ENCODE measurements around the gene CAMK2B.

DNA sequence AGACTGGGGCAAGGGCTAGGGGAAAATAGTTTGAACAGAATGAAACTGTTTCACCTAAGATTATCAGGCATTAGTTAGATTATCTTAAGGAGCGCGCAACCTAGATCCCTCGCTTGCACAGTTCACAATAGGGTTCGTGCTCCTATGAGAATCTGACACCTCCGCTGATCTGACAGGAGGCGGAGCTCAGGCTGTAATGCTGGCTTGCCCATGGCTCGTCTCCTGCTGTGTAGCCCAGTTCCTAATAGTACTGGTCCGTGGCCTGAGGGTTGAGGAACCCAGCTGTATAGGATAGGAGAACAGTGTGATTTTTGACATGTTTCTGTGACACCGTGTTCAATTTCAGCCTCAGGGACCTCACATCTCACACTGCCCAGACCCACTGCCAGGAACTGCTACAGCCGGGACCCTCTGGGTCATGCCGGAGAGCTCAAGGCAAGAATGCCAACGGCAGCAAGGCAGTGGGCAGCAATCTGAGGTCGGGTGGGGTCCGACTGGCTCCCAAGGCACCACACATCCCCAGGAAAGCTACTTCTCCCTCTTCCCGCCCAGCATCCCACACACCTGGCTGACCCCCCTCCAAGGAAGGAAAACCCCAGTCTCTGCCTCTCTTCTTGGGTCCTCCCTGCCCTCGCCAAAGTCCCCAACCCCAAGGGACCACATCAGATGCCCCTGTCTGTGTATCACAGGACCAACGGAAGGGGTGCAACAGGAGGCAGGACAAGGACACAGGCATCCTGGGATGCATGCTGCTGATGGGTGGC, 31.7 kb downstream of the CAMK2B start:
- TF ChIP-seq, protein P1, sequence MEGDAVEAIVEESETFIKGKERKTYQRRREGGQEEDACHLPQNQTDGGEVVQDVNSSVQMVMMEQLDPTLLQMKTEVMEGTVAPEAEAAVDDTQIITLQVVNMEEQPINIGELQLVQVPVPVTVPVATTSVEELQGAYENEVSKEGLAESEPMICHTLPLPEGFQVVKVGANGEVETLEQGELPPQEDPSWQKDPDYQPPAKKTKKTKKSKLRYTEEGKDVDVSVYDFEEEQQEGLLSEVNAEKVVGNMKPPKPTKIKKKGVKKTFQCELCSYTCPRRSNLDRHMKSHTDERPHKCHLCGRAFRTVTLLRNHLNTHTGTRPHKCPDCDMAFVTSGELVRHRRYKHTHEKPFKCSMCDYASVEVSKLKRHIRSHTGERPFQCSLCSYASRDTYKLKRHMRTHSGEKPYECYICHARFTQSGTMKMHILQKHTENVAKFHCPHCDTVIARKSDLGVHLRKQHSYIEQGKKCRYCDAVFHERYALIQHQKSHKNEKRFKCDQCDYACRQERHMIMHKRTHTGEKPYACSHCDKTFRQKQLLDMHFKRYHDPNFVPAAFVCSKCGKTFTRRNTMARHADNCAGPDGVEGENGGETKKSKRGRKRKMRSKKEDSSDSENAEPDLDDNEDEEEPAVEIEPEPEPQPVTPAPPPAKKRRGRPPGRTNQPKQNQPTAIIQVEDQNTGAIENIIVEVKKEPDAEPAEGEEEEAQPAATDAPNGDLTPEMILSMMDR (IDR thresholded peaks at IDR 0.05), result no peak
- no peak for TF ChIP-seq POLR2A (IDR thresholded peaks at IDR 0.05; ENCODE audit: low read depth)
- no peak for TF ChIP-seq EP300 (IDR thresholded peaks at IDR 0.05)
- no peak for TF ChIP-seq POLR2AphosphoS5 (IDR thresholded peaks at IDR 0.05)
